CD4-positive, alpha-beta T cell treated with Interleukin-2 at 100 ng/mL for 4 hours (primary cell): ENCODE measurements around the gene TMEM258.

Source experiments
- DNase-seq: peaks from one replicate; pipeline ENCODE4 v3.0.0-alpha.2; 2020; ENCODE audit warnings: low spot score

The TMEM258 gene

GRCh38 chr11:61739966-61740365, 52.4 kb downstream of the TMEM258 start:
- no peak for DNase-seq

DNA sequence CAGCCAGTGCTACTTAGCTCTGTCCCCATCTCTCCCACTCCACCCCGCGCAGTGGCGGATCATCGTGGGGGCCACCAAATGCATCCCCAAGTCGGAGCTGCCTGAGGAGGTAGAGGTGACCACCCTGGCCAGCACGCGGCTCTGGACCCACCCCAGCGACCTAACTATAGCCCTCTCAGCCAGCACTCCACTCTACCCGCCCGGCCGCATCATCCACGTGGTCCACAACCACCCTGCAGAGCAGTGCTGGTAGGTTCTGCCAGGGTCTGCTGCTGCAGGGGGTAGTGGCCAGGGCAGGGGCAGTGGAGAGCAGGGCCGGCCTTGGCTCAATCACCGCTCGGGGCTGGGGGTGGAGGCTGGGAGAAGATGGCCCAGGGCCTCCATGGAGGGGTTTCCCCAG, 53.0 kb downstream of the TMEM258 start:
- no peak for DNase-seq
